ENCODE measurements around the gene PYCARD.

DNA sequence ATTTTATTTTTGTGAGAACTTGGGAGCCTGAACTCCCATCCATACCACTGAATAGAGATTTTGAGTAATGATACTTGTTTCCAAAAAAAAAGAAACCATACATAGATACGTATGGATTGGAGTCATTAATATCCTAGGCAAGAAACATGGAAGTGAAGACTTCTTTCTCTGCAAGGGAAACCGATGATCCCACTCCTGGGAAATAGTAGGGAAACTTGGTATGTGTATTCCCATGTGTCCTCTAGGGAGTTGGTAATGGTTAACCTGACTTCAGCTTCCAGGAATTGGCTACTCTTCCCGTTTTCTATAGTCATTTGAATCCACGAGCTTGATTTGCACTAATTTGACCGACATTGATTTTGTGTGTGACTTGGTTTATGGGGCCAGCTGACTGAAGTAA, 17.2 kb downstream of the PYCARD start:
- TF ChIP-seq CTCF (IDR thresholded peaks at IDR 0.05) (no peak), POLR2A (IDR thresholded peaks at IDR 0.05) (no peak)

All from esophagus squamous epithelium (tissue), 4 donors.